ENCODE results near the gene EHF. TPM values are rescaled to one million over a fixed set of nuclear protein-coding genes. Genes with fewer than 3 reads are reported as not detected.

EHF gene
- total and polyA plus RNA-seq, 2 of the 13 experiments (the other 11 are each of a cell fraction or from before 2014, with no cell fraction given) = 0.04 to 0.46 TPM

DNA sequence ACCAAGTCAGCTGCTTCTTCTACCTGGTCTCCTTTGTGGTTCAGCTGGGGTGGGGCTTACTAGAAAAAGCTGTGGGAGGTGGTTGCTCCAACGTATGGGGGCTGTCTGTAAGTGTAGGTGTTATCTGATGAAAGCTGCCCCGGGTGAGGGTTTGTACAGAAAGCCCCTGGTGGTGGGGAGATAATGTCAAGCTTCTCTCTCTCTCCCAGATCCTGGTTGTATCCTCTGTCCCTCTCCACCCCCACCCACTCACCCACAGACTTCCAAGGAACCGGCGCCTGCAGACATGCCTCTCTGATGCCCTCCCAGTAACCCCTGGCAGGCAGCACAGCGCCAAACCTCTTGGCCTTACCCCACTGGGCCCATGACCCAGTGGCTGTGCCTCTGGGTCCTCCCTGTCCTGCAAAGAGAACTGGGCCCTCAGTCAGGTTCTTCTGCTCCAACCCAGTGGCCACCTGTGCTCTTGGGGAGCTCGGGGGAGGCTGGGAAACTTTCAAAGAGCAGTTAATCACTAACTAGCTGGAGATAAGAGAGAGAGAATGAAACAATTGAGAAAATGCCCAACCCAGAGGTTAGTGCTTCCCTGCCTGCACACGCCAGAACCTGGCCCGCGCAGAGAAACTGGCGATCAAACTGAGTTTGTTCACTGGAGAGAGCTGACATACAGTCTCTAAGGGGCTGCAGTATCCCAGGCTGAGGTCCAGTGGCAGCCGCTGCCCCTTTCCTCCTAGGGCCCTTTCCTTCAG is 20.4 kb upstream of the EHF start (continued):
- TF ChIP-seq NCOR1 (IDR thresholded peaks at IDR 0.05; ENCODE audit: borderline replicate concordance, low read length) = peak; percentile 42; the same call in 1 of the 2 replicates
- no peak for TF ChIP-seq NONO (IDR thresholded peaks at IDR 0.05)
- TF ChIP-seq NONO (CRISPR knock-in tag; conservative IDR thresholded peaks at IDR 0.05) = peak; percentile 60; the same call in 1 of the 2 replicates
- TF ChIP-seq SP1 (IDR thresholded peaks at IDR 0.05) = no peak
- TF ChIP-seq SP1 (CRISPR knock-in tag; IDR thresholded peaks at IDR 0.05) = peak; percentile 15; the same call in 1 of the 2 replicates
- no peak for TF ChIP-seq ELF1 (CRISPR knock-in tag; IDR thresholded peaks at IDR 0.05)
- TF ChIP-seq GZF1 (CRISPR knock-in tag; IDR thresholded peaks at IDR 0.05) = peak; percentile 76; the same call in 1 of the 2 replicates
- TF ChIP-seq NFYB (CRISPR knock-in tag; IDR thresholded peaks at IDR 0.05) = 0 out of 2 replicates have a peak, but pooled peaks have one; percentile 14
- TF ChIP-seq, protein P1, sequence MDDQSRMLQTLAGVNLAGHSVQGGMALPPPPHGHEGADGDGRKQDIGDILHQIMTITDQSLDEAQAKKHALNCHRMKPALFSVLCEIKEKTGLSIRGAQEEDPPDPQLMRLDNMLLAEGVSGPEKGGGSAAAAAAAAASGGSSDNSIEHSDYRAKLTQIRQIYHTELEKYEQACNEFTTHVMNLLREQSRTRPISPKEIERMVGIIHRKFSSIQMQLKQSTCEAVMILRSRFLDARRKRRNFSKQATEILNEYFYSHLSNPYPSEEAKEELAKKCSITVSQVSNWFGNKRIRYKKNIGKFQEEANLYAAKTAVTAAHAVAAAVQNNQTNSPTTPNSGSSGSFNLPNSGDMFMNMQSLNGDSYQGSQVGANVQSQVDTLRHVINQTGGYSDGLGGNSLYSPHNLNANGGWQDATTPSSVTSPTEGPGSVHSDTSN (CRISPR knock-in tag; IDR thresholded peaks at IDR 0.05; ENCODE audit: borderline replicate concordance) = 0 out of 2 replicates have a peak, but pooled peaks have one; percentile 17
- TF ChIP-seq MXD4 (CRISPR knock-in tag; IDR thresholded peaks at IDR 0.05) = no peak
- peak in 1 of 2 experiments; percentile 7; a peak in 1 of 4 replicates for TF ChIP-seq EP300 (IDR thresholded peaks at IDR 0.05; ENCODE audit: low read depth in 2 of 2, low read length in 2 of 2)
- TF ChIP-seq EP300 (CRISPR knock-in tag; IDR thresholded peaks at IDR 0.05; ENCODE audit: borderline replicate concordance) = no peak; the same call in 1 of the 2 replicates
- TF ChIP-seq SOX6 (IDR thresholded peaks at IDR 0.05) = no peak
- peak; percentile 95 for TF ChIP-seq SOX6 (CRISPR knock-in tag; IDR thresholded peaks at IDR 0.05)
- TF ChIP-seq NFATC3 (CRISPR knock-in tag; IDR thresholded peaks at IDR 0.05) = no peak
- TF ChIP-seq, protein P2, sequence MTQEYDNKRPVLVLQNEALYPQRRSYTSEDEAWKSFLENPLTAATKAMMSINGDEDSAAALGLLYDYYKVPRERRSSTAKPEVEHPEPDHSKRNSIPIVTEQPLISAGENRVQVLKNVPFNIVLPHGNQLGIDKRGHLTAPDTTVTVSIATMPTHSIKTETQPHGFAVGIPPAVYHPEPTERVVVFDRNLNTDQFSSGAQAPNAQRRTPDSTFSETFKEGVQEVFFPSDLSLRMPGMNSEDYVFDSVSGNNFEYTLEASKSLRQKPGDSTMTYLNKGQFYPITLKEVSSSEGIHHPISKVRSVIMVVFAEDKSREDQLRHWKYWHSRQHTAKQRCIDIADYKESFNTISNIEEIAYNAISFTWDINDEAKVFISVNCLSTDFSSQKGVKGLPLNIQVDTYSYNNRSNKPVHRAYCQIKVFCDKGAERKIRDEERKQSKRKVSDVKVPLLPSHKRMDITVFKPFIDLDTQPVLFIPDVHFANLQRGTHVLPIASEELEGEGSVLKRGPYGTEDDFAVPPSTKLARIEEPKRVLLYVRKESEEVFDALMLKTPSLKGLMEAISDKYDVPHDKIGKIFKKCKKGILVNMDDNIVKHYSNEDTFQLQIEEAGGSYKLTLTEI (CRISPR knock-in tag; conservative IDR thresholded peaks at IDR 0.05) = no peak
- peak in 1 of 2 experiments; percentile 28; a peak in 1 of 4 replicates for TF ChIP-seq KLF16 (CRISPR knock-in tag; IDR thresholded peaks at IDR 0.05)
- TF ChIP-seq NKX3-1 (CRISPR knock-in tag; IDR thresholded peaks at IDR 0.05) = 0 out of 2 replicates have a peak, but pooled peaks have one; percentile 30
- TF ChIP-seq, protein P3, sequence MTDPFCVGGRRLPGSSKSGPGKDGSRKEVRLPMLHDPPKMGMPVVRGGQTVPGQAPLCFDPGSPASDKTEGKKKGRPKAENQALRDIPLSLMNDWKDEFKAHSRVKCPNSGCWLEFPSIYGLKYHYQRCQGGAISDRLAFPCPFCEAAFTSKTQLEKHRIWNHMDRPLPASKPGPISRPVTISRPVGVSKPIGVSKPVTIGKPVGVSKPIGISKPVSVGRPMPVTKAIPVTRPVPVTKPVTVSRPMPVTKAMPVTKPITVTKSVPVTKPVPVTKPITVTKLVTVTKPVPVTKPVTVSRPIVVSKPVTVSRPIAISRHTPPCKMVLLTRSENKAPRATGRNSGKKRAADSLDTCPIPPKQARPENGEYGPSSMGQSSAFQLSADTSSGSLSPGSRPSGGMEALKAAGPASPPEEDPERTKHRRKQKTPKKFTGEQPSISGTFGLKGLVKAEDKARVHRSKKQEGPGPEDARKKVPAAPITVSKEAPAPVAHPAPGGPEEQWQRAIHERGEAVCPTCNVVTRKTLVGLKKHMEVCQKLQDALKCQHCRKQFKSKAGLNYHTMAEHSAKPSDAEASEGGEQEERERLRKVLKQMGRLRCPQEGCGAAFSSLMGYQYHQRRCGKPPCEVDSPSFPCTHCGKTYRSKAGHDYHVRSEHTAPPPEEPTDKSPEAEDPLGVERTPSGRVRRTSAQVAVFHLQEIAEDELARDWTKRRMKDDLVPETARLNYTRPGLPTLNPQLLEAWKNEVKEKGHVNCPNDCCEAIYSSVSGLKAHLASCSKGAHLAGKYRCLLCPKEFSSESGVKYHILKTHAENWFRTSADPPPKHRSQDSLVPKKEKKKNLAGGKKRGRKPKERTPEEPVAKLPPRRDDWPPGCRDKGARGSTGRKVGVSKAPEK (CRISPR knock-in tag; IDR thresholded peaks at IDR 0.05; ENCODE audit: borderline replicate concordance) = 0 out of 2 replicates have a peak, but pooled peaks have one; percentile 20
- TF ChIP-seq, protein P4, sequence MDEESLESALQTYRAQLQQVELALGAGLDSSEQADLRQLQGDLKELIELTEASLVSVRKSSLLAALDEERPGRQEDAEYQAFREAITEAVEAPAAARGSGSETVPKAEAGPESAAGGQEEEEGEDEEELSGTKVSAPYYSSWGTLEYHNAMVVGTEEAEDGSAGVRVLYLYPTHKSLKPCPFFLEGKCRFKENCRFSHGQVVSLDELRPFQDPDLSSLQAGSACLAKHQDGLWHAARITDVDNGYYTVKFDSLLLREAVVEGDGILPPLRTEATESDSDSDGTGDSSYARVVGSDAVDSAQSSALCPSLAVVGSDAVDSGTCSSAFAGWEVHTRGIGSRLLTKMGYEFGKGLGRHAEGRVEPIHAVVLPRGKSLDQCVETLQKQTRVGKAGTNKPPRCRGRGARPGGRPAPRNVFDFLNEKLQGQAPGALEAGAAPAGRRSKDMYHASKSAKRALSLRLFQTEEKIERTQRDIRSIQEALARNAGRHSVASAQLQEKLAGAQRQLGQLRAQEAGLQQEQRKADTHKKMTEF (CRISPR knock-in tag; IDR thresholded peaks at IDR 0.05) = peak; percentile 35; the same call in 1 of the 2 replicates
- no peak for TF ChIP-seq ZSCAN22 (CRISPR knock-in tag; IDR thresholded peaks at IDR 0.05)
- no peak for TF ChIP-seq MTF1 (CRISPR knock-in tag; IDR thresholded peaks at IDR 0.05)
- TF ChIP-seq SIX4 (CRISPR knock-in tag; IDR thresholded peaks at IDR 0.05) = no peak
- TF ChIP-seq ZSCAN25 (CRISPR knock-in tag; IDR thresholded peaks at IDR 0.05) = peak; percentile 32; the same call in 1 of the 2 replicates

Data from HepG2 (cell line).